ENCODE data around the gene ERVFRD-1.
"Not testable (repeated sequence)": the region's sequence is repeated elsewhere in the genome, so short reads cannot be mapped to it uniquely, and the experiment has no call there.

The ERVFRD-1 gene

GRCh38 chr6:11126876-11127275 lies 15.4 kb upstream of the ERVFRD-1 start:
- no peak for DNase-seq

DNA sequence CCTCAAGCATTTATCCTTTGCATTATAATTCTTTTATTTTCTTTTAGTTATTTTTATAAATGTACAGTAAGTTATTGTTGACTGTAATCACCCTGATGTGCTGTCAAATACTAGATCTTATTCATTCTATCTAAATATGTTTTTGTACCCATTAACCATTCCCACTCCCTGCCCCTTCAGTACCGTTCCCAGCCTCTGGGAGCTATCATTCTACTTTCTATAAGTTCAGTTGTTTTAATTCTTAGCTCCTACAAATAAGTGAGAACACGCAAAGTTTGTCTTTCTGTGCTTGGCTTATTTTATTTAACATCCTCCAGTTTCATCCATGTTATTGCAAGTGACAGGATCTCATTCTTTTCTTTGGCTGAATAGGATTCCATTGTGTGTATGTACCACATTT lies 12.5 kb upstream of the ERVFRD-1 start:
- no peak for DNase-seq

DNA sequence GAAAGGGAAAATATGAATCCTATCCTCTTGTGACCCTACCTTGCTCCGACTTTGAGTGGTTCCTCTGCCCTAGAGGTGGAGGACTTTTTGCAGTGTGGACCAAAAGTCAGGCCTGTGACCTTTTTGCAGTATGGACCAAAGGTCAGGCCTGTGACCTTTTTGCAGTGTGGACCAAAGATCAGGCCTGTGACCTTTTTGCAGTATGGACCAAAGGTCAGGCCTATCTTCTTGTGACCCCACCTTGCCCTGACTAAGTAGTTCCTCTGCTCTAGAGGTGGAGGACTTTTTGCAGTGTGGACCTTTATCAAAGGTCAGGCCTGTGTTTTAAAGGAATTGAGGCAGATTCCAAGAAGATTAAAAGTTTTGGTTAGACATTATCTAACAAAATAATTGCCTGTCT lies 10.9 kb upstream of the ERVFRD-1 start:
- DNase-seq = no peak

- no peak for DNase-seq
Measured at GRCh38 chr6:11121851-11122250, 10.3 kb upstream of the ERVFRD-1 start.

DNA sequence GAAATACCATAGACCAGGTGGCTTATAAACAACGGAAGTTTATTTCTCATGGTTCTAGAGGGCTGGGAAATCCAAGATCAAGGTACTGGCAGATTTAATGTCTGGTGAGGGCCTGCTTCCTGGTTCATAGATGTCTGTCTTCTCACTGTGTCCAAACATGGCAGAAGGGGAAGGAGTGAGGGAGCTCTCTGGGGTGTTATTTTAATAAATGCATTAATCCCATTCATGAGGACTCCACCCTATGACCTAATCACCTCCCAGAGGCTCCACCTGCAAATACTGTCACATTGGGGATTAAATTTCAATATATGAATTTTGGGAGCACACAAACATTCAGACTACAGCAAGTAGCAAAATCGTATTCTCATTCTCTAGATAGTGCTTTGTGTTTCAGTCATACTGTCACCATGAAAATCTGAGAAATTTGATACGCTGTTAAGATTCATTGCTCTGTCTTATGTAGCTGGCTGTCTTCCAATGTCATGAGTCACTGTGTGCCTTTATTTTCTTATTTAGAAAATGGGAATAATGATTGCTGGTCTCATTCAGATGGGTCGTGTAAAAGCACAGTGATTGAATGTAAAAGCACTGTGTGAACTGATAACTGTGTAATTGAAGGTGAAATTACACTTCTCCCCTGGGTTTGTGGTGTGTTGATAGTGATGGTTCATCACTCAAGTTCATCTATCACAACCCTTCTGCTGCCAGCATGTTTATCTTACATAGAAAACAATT lies 8.9 kb upstream of the ERVFRD-1 start:
- no peak for DNase-seq

DNA sequence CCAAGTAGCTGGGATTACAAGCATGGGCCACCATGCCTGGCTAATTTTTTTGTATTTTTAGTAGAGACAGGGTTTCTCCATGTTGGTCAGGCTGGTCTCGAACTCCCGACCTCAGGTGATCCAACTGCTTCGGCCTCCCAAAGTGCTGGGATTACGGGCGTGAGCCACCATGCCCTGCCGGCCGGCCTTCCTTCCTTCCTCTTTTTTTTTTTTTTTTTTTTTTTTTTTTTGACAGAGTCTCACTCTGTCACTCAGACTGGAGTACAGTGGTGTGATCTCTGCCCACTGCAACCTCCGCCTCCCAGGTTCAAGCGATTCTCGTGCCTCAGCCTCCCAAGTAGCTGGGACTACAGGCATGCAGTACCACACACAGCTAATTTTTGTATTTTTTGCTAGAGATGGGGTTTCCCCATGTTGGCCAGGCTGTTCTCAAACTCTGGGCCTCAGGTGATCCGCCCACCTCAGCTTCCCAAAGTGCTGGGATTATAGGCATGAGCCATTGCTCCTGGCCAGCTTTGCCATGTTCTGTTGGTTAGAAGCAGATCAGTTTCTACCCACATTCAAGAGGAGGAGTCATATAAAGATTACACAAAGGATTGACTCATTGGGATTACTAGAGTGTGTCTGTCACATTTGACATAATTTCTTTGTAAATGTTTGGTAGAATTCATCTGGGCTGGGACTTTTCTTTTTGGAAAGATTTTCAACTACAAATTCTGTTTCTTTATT lies 4.4 kb upstream of the ERVFRD-1 start:
- not testable (repeated sequence) for DNase-seq

GRCh38 chr6:11113038-11113437 lies 1.5 kb upstream of the ERVFRD-1 start:
- DNase-seq = no peak

GRCh38 chr6:11111769-11112437 lies 378 bp upstream of the ERVFRD-1 start:
- DNase-seq = peak; percentile 89

- DNase-seq = no peak
Measured at GRCh38 chr6:11108726-11109125, 2.8 kb downstream of the ERVFRD-1 start.

DNA sequence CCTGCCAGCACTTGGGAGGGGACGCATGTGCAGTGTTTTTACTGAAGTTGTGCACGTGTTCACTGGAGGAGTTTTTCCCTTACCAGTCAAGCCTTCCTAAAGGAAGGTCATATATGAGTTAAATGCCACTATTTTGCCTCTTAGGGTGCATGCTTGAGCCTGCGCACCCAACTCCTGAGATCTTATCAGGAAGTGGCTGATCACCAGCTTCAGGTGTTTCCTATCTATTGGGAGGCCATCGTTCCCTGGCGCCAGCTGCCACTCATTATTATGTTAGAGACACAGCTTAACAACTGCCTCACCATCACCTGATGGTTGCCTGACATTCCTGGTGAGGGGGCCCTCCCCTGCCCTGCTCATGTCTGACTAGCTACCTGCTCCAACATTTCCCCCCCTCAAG lies 8.5 kb downstream of the ERVFRD-1 start:
- DNase-seq = no peak

DNA sequence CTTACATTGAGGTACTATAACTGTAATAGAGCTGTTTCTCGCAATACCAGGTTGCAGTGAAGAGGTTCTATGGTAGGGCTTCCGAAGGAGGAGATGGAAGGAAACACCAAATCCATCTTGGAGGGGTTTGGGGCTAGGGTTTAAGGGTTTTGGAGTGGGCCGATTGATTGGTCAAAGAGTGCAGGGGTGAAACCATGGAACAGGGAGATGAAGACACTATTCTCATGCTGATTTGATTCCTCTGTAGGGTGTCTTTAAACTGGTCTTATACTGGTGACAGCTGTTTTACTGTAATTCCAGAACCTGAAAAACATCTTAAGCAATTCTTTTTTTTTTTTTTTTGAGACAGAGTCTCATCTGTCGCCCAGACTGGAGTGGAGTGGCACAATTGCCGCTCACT lies 10.1 kb downstream of the ERVFRD-1 start:
- DNase-seq = no peak

- no peak for DNase-seq
Measured at GRCh38 chr6:11098004-11098403, 13.5 kb downstream of the ERVFRD-1 start.

DNA sequence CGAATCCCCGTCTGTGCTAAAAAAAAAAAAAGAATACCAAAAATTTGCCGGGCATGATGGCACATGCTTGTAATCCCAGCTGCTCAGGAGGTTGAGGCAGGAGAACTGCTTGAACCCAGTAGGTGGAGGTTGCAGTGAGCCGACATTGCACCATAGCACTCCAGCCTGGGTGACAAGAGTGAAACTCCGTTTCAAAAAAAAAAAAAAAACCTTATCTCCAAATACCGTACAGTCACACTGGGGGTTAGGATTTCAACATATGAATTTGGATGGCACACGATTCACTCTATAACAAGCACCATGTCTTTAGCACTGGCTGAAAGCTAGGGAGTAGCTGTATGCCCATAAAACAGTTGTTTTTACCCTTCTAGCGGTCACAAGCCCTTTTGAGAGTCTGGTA lies 14.0 kb downstream of the ERVFRD-1 start:
- DNase-seq = no peak

DNA sequence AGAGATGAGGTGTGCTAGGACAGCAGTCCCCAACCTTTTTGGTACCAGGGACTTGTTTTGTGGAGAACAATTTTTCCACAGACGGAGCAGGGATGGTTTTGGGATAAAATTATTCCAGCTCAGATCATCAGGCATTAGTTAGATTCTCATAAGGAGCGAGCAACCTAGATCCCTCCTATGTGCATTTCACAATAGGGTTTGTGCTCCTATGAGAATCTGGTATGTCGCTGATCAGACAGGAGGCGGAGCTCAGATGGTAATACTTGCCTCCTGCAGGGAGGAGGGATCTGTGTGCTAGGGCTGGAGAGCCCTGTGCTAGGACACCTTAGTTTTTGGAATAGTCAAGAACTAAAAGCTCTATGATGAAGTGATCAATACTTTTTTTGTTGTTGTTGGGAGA lies 15.4 kb downstream of the ERVFRD-1 start:
- peak; percentile 69 for DNase-seq

- DNase-seq = no peak
Measured at GRCh38 chr6:11094941-11095340, 16.6 kb downstream of the ERVFRD-1 start.

DNA sequence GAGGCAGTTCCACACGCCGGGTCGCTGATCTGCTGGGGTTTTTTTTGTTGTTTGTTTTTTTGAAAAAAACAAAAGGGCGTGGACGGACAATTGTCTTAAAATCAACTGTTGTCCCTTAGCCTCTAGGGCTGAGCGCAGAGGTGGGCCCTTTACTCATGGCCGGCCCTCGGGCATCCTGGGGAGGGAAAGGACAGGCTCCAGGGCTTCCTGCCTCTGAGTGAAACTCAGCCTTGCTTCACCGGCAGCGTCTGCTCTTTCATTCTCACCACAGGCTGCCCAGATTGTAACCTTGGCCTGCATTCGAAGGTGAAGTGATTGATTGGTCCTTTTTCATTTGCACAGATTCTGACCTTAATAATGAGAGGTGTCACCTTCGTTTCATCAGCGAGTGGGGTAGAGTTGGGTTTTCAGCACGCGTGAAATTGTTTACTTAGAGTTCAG lies 17.1 kb downstream of the ERVFRD-1 start:
- peak; percentile 76 for DNase-seq

GRCh38 chr6:11093626-11094410 lies 17.7 kb downstream of the ERVFRD-1 start, which contains the start of gene SMIM13:
TSS of gene SMIM13 (plus strand) at chr6:11093834. CDS start at chr6:11094314, 480 bp downstream.
- DNase-seq = peak; percentile 99

DNA sequence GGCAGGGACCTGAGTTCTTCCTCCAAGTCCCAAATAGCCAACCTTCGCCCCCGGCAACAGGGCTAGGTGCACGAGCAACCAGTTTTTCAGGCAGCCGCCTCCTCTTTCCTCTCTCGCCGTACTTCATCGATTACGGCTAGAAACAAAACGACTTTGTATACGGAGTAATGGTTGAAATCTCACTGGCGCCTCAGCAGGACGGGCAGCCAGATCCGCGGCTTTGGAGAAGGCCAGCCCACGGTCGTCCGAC lies 18.2 kb downstream of the ERVFRD-1 start:
- no peak for DNase-seq

DNA sequence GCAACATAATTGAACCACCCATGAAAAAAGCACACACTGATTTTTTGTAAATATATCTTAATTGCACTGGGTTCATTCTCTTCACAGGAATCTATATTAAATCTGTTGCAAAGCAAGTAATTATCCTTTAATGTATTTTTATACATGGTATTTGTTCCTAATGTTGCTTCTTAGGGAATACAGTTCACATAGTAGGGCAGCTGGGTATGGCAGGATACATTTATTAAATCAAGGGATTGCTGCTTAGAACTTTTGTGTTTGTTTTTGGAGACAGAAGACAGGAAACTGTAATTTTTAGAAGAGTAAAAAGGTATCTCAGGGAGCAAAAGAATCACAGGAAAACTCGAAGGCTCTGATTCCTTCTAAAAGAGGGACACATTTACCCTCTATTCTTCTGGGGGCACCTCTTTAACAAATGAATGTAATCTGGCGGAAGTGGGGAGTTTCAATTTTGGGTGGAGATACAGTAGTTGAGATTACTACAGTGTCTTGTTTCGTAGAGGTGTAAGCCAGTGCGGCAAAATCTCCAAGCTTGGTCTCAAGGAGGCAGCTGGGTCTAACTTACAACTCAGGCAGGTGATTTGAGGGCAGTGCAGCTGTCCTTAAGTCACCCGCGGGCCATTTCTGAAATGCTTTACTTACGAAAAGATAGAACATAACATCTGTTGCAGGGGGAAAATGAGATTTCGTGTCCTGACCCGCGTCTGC lies 18.7 kb downstream of the ERVFRD-1 start:
- no peak for DNase-seq

GRCh38 chr6:11091141-11091540 lies 20.4 kb downstream of the ERVFRD-1 start:
- not testable (repeated sequence) for DNase-seq

GRCh38 chr6:11089695-11090094 lies 21.8 kb downstream of the ERVFRD-1 start:
- no peak for DNase-seq

- not testable (repeated sequence) for DNase-seq
Measured at GRCh38 chr6:11087141-11087812, 24.2 kb downstream of the ERVFRD-1 start.

Measured in islet precursor cell (in vitro differentiated cells).